Pulmonary artery endothelial cell (primary cell): Measurements from ENCODE around the gene NCEH1. TPM values are rescaled to one million over a fixed set of nuclear protein-coding genes. Genes with fewer than 3 reads are reported as not detected.
"Not testable (repeated sequence)": the region's sequence is repeated elsewhere in the genome, so short reads cannot be mapped to it uniquely, and the experiment has no call there.

Source experiments
- DNase-seq: peaks from one replicate; pipeline ENCODE4 v3.0.0-alpha.2; 2011; ENCODE audit warnings: low read depth, low spot score
- total RNA-seq: library from RNA; depleted of rRNA; stranded (reverse); fragments of >200 nt; gene quantifications from 2 replicates; pipeline ENCODE4 v1.2.3, GENCODE V29; 2014

NCEH1 gene
- total RNA-seq, 1 donor from 2014 or later = 24.7 TPM

GRCh38 chr3:172613845-172614244, 97.0 kb downstream of the NCEH1 start:
- DNase-seq = no peak

GRCh38 chr3:172612871-172613678, 97.8 kb downstream of the NCEH1 start:
- DNase-seq = no peak

- DNase-seq = no peak
Observed at GRCh38 chr3:172609750-172610149, 101.1 kb downstream of the NCEH1 start.

GRCh38 chr3:172608575-172608974, 102.3 kb downstream of the NCEH1 start:
- no peak for DNase-seq

- DNase-seq = peak; percentile 81
Observed at GRCh38 chr3:172607305-172608121, 103.4 kb downstream of the NCEH1 start.

- no peak for DNase-seq
Observed at GRCh38 chr3:172606021-172606420, 104.8 kb downstream of the NCEH1 start.

- DNase-seq = no peak
Observed at GRCh38 chr3:172604895-172605646, 105.8 kb downstream of the NCEH1 start.

- DNase-seq = no peak
Observed at GRCh38 chr3:172601066-172601832, 109.6 kb downstream of the NCEH1 start.

GRCh38 chr3:172600644-172601065, 110.2 kb downstream of the NCEH1 start:
- no peak for DNase-seq

- no peak for DNase-seq
Observed at GRCh38 chr3:172598904-172599303, 112.0 kb downstream of the NCEH1 start.

GRCh38 chr3:172596394-172596706, 114.5 kb downstream of the NCEH1 start:
- no peak for DNase-seq

GRCh38 chr3:172595664-172596393, 115.0 kb downstream of the NCEH1 start:
- peak; percentile 44 for DNase-seq

GRCh38 chr3:172594900-172595663, 115.8 kb downstream of the NCEH1 start:
- DNase-seq = not testable (repeated sequence)

- DNase-seq = no peak
Observed at GRCh38 chr3:172592898-172593669, 117.8 kb downstream of the NCEH1 start.

- DNase-seq = no peak
Observed at GRCh38 chr3:172591876-172592771, 118.7 kb downstream of the NCEH1 start.

- DNase-seq = no peak
Observed at GRCh38 chr3:172591125-172591605, 119.7 kb downstream of the NCEH1 start.

GRCh38 chr3:172586436-172586835, 124.4 kb downstream of the NCEH1 start:
- DNase-seq = no peak

GRCh38 chr3:172585954-172586353, 124.9 kb downstream of the NCEH1 start:
- DNase-seq = no peak
